Measurements from ENCODE around the gene ARHGAP25.

- TF ChIP-seq CTCF (conservative IDR thresholded peaks at IDR 0.05): no peak
- TF ChIP-seq ZFX (IDR thresholded peaks at IDR 0.05): no peak
These were observed 58.1 kb downstream of the ARHGAP25 start for GRCh38 chr2:68792751-68793150.

All from C4-2B (cell line).